Choroid plexus epithelial cell (primary cell): ENCODE data around the gene NRDC.
"Not testable (repeated sequence)": the region's sequence is repeated elsewhere in the genome, so short reads cannot be mapped to it uniquely, and the experiment has no call there.

Experiments used
- DNase-seq: peaks from one replicate; pipeline ENCODE4 v3.0.0-alpha.2; 2010; ENCODE audit warnings: low read depth
- H3K4me3 ChIP-seq: 2 replicates; pipeline ENCODE4 v1.5.1; 2011; ENCODE audit warnings: low read depth, mild to moderate bottlenecking, control low read depth, low read length, moderate library complexity
- TF ChIP-seq, protein P1 (sequence below): conservative IDR thresholded peaks from 2 replicates; pipeline ENCODE4 v1.5.1; 2011; ENCODE audit warnings: low read depth, mild to moderate bottlenecking, control low read depth, inconsistent platforms, low read length, moderate library complexity

NRDC gene

GRCh38 chr1:51878308-51878615 is 265 bp downstream of the NRDC start:
- no peak for DNase-seq
- TF ChIP-seq, protein P1, sequence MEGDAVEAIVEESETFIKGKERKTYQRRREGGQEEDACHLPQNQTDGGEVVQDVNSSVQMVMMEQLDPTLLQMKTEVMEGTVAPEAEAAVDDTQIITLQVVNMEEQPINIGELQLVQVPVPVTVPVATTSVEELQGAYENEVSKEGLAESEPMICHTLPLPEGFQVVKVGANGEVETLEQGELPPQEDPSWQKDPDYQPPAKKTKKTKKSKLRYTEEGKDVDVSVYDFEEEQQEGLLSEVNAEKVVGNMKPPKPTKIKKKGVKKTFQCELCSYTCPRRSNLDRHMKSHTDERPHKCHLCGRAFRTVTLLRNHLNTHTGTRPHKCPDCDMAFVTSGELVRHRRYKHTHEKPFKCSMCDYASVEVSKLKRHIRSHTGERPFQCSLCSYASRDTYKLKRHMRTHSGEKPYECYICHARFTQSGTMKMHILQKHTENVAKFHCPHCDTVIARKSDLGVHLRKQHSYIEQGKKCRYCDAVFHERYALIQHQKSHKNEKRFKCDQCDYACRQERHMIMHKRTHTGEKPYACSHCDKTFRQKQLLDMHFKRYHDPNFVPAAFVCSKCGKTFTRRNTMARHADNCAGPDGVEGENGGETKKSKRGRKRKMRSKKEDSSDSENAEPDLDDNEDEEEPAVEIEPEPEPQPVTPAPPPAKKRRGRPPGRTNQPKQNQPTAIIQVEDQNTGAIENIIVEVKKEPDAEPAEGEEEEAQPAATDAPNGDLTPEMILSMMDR: no peak

DNA sequence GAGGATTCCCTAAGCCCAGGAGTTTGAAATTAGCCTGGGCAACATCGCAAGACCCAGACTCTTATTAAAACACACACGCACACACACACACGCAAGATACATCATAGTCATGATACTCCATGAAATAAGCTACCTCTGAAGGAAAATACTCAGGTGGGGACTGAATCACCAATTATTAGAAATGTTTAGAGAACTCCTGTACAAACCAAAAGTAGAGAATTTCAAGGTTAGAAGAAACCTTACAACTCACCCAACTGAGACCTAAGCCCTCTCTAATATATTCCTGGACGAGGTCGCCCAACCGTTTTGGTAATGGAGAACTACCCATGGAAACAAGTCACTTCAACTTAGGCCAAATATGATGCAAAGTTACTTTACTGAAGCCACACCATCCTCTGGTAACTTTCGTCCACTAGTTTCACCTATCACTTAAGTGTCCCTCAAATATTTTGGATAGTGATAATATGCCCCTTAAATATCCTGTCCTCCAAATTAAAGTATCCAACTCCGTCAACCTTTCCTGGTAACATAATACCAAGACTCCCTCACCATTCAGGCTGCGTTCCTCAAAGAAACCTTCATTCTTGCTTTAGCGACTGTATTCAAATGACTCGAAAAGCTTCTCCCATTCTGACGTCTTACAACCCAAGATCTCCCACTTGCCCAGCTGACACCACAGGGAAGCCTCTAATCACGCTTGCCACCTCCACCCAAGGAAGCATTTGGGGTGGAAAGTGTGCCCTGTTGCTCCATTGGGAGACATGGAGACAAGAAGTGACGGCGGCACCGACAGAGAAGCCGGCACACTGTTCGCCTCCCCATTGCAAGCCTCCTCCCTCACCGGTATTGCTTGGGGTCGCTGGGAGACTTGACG is 856 bp downstream of the NRDC start:
- TF ChIP-seq, protein P1: no peak
- peak overlapping the region; percentile 98 for H3K4me3 ChIP-seq
- peak; percentile 59 for DNase-seq

More at GRCh38 chr1:51878308-51878615, 265 bp downstream of the NRDC start:
- H3K4me3 ChIP-seq: peak overlapping the region; percentile 98

- no peak for DNase-seq
- H3K4me3 ChIP-seq: no peak overlapping the region
- TF ChIP-seq, protein P1: no peak
Measured at GRCh38 chr1:51875836-51876235, 2.7 kb downstream of the NRDC start.

- TF ChIP-seq, protein P1: no peak
- no peak overlapping the region for H3K4me3 ChIP-seq
- DNase-seq: no peak
Measured at GRCh38 chr1:51875291-51875772, 3.2 kb downstream of the NRDC start.

- DNase-seq, H3K4me3 ChIP-seq: not testable (repeated sequence)
Measured at GRCh38 chr1:51873270-51873669, 5.3 kb downstream of the NRDC start.

DNA sequence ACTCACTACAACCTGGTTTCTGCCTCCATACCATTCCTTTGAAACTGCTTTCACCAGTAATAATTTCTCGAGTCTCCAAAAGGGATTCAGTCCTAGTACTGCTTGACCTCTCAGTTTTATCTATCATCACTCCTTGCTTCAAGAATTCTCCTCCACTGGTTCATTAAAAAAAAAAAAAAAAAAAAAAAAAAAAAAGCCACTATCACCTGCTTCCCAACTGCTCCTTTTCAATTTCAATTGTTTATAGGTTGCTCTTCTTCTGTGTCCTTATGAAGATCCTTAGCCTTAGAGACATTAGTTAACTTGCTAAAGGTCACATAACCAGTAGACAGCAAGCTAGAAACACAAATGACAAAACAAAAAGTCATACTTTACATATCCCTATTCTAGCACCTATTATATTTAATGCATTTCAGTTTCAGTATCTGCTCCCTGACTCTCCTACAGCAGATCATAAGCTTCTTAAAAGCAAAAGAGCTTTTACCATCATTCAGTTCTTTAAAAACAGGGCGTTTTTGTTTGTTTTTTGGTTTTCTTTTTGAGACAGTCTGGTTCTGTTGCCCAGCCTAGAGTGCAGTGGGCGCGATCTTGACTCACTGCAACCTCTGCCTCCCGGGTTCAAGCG is 7.1 kb downstream of the NRDC start:
- DNase-seq: no peak
- no peak overlapping the region for H3K4me3 ChIP-seq
- TF ChIP-seq, protein P1: no peak

DNA sequence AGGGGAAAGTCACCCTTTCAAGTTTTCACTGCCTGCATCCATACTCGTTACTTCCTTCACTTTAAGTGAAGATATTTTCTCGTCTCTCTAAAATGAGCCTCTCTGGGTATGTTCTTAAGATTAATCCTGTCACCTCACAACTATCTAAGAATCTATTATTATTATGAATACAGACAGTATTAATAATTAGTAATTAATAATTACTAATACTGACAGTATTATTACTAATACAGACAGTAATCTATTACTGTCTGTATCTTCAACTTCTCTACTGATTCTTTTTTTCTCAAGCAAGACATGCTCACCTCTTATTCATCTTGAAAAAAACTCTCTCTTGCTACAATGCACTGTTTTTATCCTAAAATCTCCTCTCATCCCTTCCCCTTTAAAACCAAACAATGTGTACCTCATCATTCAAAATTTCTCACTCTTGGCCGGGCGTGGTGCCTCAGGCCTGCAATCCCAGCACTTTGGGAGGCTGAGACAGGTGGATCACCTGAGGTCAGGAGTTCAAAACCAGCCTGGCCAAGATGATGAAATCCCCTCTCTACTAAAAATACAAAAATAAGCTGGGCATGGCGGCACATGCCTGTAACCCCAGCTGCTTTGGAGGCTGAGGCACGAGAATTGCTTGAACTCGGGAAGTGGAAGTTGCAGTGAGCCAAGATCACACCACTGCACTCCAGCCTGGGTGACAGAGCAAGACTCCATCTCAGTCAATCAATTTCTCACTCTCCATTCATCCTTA is 7.8 kb downstream of the NRDC start:
- TF ChIP-seq, protein P1: no peak
- DNase-seq: no peak
- no peak overlapping the region for H3K4me3 ChIP-seq
